Measurements from ENCODE around the gene USP13. TPM values are rescaled to one million over a fixed set of nuclear protein-coding genes. Genes with fewer than 3 reads are reported as not detected.
A peak's percentile ranks its signal among the peaks of the same experiment; 100 is the strongest.

Gene USP13
- total RNA-seq, 4 donors from 2014 or later = 117 to 453 (median 249) TPM

GRCh38 chr3:179744667-179745066 is 91.8 kb downstream of the USP13 start:
- H3K4me1 ChIP-seq = no peaks in the 10 kb centered on the region
- DNase-seq = no peak
- TF ChIP-seq POLR2A (IDR thresholded peaks at IDR 0.05) = no peak
- TF ChIP-seq CTCF (IDR thresholded peaks at IDR 0.05 in 4 of 5, conservative IDR thresholded peaks at IDR 0.05 in 1 of 5) = no peak
- intact Hi-C loops (cut with DNase I; ENCODE audit: low total_unique reads) = no loop called here
- H3K9me3 ChIP-seq = no peaks in the 10 kb centered on the region
- H3K27me3 ChIP-seq = no peaks in the 10 kb centered on the region
- peaks cover 0 to 62% of the 10 kb centered on the region in 2 donors for H3K36me3 ChIP-seq
- no peak overlapping the region for H3K4me3 ChIP-seq
- ATAC-seq = no peak
- in situ Hi-C loops (cut with MboI; ENCODE audit: low sequenced_read_pairs in 4 of 4) = loop anchor here in 1 of 4 donors (10.0 kb wide), 1 partner anchor 90 kb away; the partner anchor contains the start of gene USP13
- H3K27ac ChIP-seq = peak overlapping the region; percentile 1 to 46 (median 36)

- H3K36me3 ChIP-seq = peaks cover 0 to 59% of the 10 kb centered on the region in 2 donors
- in situ Hi-C loops (cut with MboI; ENCODE audit: low sequenced_read_pairs in 4 of 4) = loop anchor here in 1 of 4 donors (10.0 kb wide), 1 partner anchor 90 kb away; the partner anchor contains the start of gene USP13
- no peak overlapping the region for H3K4me3 ChIP-seq
- intact Hi-C loops (cut with DNase I; ENCODE audit: low total_unique reads) = no loop called here
- ATAC-seq (no peak), DNase-seq (no peak)
- H3K4me1 ChIP-seq = no peaks in the 10 kb centered on the region
- TF ChIP-seq CTCF (IDR thresholded peaks at IDR 0.05 in 4 of 5, conservative IDR thresholded peaks at IDR 0.05 in 1 of 5) (no peak), POLR2A (IDR thresholded peaks at IDR 0.05) (no peak)
- H3K27ac ChIP-seq = peak overlapping the region in 3 of 4 donors; percentile 32 to 46 (median 41)
- H3K9me3 ChIP-seq = no peaks in the 10 kb centered on the region
- H3K27me3 ChIP-seq = no peaks in the 10 kb centered on the region
These were observed 92.2 kb downstream of the USP13 start for GRCh38 chr3:179745079-179745478.

GRCh38 chr3:179745716-179746115 is 92.9 kb downstream of the USP13 start:
- ATAC-seq (no peak), DNase-seq (no peak)
- intact Hi-C loops (cut with DNase I; ENCODE audit: low total_unique reads) (no loop called here), in situ Hi-C loops (cut with MboI; ENCODE audit: low sequenced_read_pairs in 4 of 4) (loop anchor here in 1 of 4 donors (10.0 kb wide), 1 partner anchor 91 kb away; the partner anchor contains the start of gene USP13)
- H3K27me3 ChIP-seq = no peaks in the 10 kb centered on the region
- peaks cover 0 to 53% of the 10 kb centered on the region in 2 donors for H3K36me3 ChIP-seq
- H3K4me1 ChIP-seq = no peaks in the 10 kb centered on the region
- H3K4me3 ChIP-seq = no peak overlapping the region
- TF ChIP-seq POLR2A (IDR thresholded peaks at IDR 0.05) (no peak), CTCF (IDR thresholded peaks at IDR 0.05 in 4 of 5, conservative IDR thresholded peaks at IDR 0.05 in 1 of 5) (no peak)
- peak overlapping the region in 3 of 4 donors; percentile 6 to 41 (median 29) for H3K27ac ChIP-seq
- no peaks in the 10 kb centered on the region for H3K9me3 ChIP-seq

- peaks cover 0 to 53% of the 10 kb centered on the region in 2 donors for H3K36me3 ChIP-seq
- intact Hi-C loops (cut with DNase I; ENCODE audit: low total_unique reads) (no loop called here), in situ Hi-C loops (cut with MboI; ENCODE audit: low sequenced_read_pairs in 4 of 4) (no loop called here)
- H3K27me3 ChIP-seq = no peaks in the 10 kb centered on the region
- H3K4me1 ChIP-seq = no peaks in the 10 kb centered on the region
- H3K27ac ChIP-seq = no peak overlapping the region
- TF ChIP-seq CTCF (IDR thresholded peaks at IDR 0.05 in 4 of 5, conservative IDR thresholded peaks at IDR 0.05 in 1 of 5) (peak in 2 of 5 experiments; percentile 10 to 12), POLR2A (IDR thresholded peaks at IDR 0.05) (no peak)
- H3K9me3 ChIP-seq = no peaks in the 10 kb centered on the region
- no peak for ATAC-seq
- DNase-seq = no peak
- H3K4me3 ChIP-seq = no peak overlapping the region
These were observed 98.0 kb downstream of the USP13 start for GRCh38 chr3:179750720-179751328.
